Measurements from ENCODE around the gene ARHGAP31.

The ARHGAP31 gene

DNA sequence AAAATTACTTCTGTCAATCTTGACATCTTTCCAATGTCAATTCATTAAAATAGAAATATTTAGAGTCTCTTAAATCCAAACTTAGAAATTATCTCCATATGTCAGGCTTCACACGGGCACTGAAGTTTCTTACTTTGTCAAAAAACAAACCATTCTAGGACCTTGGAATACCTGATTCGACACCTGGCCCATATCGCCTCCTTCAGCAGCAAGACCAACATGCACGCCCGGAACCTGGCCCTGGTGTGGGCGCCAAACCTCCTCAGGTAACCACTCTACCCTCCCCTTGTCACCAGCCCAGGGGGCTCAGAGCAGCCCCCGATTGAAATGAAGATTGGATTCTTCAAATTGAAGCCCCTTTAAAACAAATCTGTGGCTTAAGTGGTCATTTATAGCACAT, 88.0 kb downstream of the ARHGAP31 start:
- no peak overlapping the region for H3K9ac ChIP-seq (ENCODE audit: low read length in 2 of 2)
- no peak overlapping the region for H3K27ac ChIP-seq (ENCODE audit: low read length)
- no peaks in the 10 kb centered on the region for H3K9me3 ChIP-seq (ENCODE audit: control insufficient read depth in 2 of 2, low read length in 2 of 2)
- peaks cover 17 to 29% of the 10 kb centered on the region in 2 donors for H3K36me3 ChIP-seq (ENCODE audit: control insufficient read depth in 2 of 2, insufficient read depth in 2 of 2, low read length in 2 of 2)
- no peak overlapping the region for H3K4me3 ChIP-seq (ENCODE audit: low read length in 2 of 2)
- no peaks in the 10 kb centered on the region for H3K4me1 ChIP-seq (ENCODE audit: control insufficient read depth, insufficient read depth, low read length)
- no peaks in the 10 kb centered on the region for H3K27me3 ChIP-seq (ENCODE audit: control insufficient read depth in 1 of 2, insufficient read depth in 2 of 2, low read length in 2 of 2)

DNA sequence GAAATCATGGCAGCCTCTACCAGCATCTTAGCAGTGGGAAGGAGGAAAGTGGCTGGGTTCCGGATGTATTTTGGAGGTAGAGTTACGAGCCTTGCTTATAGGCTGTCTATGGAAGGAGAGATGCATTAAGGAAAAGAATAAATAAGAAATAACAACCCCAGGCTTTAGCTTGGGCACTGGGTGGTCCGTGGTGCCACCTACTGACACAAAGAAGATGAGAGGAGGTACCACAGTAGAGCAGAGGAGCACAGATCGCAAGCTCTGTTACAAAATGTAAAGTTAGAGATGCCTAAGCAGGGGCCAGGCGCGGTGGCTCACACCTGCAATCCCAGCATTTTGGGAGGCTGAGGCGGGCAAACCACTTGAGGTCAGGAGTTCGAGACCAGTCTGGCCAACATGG, 94.4 kb downstream of the ARHGAP31 start:
- Histone ChIP-seq H3K27me3 (ENCODE audit: control insufficient read depth in 1 of 2, insufficient read depth in 2 of 2, low read length in 2 of 2) (no peaks in the 10 kb centered on the region), H3K4me1 (ENCODE audit: control insufficient read depth, insufficient read depth, low read length) (no peaks in the 10 kb centered on the region), H3K9ac (ENCODE audit: low read length in 2 of 2) (no peak overlapping the region), H3K9me3 (ENCODE audit: control insufficient read depth in 2 of 2, low read length in 2 of 2) (no peaks in the 10 kb centered on the region), H3K27ac (ENCODE audit: low read length) (no peak overlapping the region), H3K4me3 (ENCODE audit: low read length in 2 of 2) (no peak overlapping the region), H3K36me3 (ENCODE audit: control insufficient read depth in 2 of 2, insufficient read depth in 2 of 2, low read length in 2 of 2) (peaks cover 16 to 32% of the 10 kb centered on the region in 2 donors)

DNA sequence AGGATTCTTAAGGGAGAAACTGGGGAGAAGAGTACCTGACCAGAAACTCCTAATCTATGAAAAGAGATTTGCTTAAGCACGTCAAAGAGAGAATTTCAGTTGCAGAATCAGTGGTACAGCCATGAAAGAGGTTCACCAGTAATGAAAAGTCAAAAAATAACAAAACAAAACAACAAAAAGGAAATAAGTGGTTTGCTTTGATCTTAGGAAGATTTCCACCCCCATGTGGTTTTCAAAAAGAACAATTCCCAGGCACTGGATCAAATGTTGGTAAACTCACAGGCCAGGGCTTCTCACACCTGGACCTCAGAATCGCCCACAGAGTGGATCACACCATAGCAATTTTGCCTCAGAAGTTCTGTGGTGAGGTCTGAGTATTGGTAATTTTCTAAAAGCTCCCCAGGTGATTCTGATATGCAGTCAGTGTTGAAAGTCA, 101.8 kb downstream of the ARHGAP31 start:
- no peaks in the 10 kb centered on the region for H3K4me1 ChIP-seq (ENCODE audit: control insufficient read depth, insufficient read depth, low read length)
- no peaks in the 10 kb centered on the region for H3K27me3 ChIP-seq (ENCODE audit: control insufficient read depth in 1 of 2, insufficient read depth in 2 of 2, low read length in 2 of 2)
- no peak overlapping the region for H3K27ac ChIP-seq (ENCODE audit: low read length)
- peaks cover 15 to 31% of the 10 kb centered on the region in 2 donors for H3K36me3 ChIP-seq (ENCODE audit: control insufficient read depth in 2 of 2, insufficient read depth in 2 of 2, low read length in 2 of 2)
- no peaks in the 10 kb centered on the region for H3K9me3 ChIP-seq (ENCODE audit: control insufficient read depth in 2 of 2, low read length in 2 of 2)
- no peak overlapping the region for H3K9ac ChIP-seq (ENCODE audit: low read length in 2 of 2)
- H3K4me3 ChIP-seq (ENCODE audit: low read length in 2 of 2), result no peak overlapping the region

DNA sequence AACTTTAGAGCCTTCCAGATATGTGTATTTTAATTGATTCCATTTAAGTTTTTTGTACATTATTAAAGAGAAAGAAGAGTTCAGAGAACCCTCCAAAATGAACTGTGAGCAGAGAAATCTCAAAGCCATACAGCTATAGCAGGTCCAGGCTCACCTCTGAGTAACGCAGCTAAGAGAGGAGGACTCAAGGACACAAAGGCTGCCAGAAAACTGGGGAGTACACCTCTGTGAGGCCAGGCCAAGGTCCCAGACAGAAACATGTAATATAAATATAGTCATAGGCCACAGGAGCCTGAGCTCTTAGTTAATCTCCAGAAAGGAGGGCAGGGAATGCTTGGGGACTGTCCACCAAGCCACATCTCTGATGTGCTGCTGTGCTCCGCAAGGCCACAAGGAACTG, 102.7 kb downstream of the ARHGAP31 start:
- Histone ChIP-seq H3K36me3 (ENCODE audit: control insufficient read depth in 2 of 2, insufficient read depth in 2 of 2, low read length in 2 of 2) (peaks cover 9 to 28% of the 10 kb centered on the region in 2 donors), H3K27ac (ENCODE audit: low read length) (no peak overlapping the region), H3K4me3 (ENCODE audit: low read length in 2 of 2) (no peak overlapping the region), H3K4me1 (ENCODE audit: control insufficient read depth, insufficient read depth, low read length) (no peaks in the 10 kb centered on the region), H3K27me3 (ENCODE audit: control insufficient read depth in 1 of 2, insufficient read depth in 2 of 2, low read length in 2 of 2) (no peaks in the 10 kb centered on the region), H3K9me3 (ENCODE audit: control insufficient read depth in 2 of 2, low read length in 2 of 2) (no peaks in the 10 kb centered on the region), H3K9ac (ENCODE audit: low read length in 2 of 2) (no peak overlapping the region)

DNA sequence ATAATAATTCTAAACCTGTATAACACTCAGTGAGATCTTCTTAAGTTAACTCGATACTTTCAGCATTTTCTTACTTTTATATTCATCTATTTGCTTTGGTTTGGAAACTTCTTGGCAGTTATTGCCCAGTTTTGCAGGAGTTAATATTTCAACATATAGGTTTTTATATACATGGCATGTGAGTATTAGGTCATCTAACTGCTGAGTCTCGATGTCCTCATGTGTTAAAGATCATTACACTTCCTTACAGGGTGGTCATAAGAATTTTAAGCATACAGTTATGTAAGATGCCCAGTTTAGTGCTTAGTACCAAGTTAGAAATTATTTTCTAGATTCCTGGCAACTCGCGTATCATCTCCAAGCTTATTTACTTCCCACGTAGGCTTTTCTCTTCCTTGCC, 106.3 kb downstream of the ARHGAP31 start:
- H3K27ac ChIP-seq (ENCODE audit: low read length), result no peak overlapping the region
- H3K36me3 ChIP-seq (ENCODE audit: control insufficient read depth in 2 of 2, insufficient read depth in 2 of 2, low read length in 2 of 2), result peaks cover 12 to 25% of the 10 kb centered on the region in 2 donors
- no peaks in the 10 kb centered on the region for H3K9me3 ChIP-seq (ENCODE audit: control insufficient read depth in 2 of 2, low read length in 2 of 2)
- no peak overlapping the region for H3K4me3 ChIP-seq (ENCODE audit: low read length in 2 of 2)
- H3K4me1 ChIP-seq (ENCODE audit: control insufficient read depth, insufficient read depth, low read length), result no peaks in the 10 kb centered on the region
- H3K9ac ChIP-seq (ENCODE audit: low read length in 2 of 2), result no peak overlapping the region
- no peaks in the 10 kb centered on the region for H3K27me3 ChIP-seq (ENCODE audit: control insufficient read depth in 1 of 2, insufficient read depth in 2 of 2, low read length in 2 of 2)

DNA sequence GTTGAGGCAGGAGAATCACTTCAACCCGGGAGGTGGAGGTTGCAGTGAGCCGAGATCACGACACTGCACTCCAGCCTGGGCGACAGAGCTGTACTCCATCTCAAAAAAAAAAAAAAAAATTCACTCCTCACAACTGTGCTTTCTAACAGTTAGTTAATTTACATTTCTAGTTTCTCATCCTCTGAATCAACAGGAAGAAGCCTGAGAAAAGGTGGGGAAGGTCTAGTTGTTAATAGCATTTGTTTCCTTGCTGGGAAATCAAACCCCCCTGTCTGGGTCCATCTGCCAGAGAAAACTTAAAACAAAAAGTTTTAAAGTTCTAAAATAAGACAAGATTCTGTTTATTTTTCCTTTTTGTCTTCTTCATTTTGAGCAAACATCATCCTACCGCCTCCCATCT, 106.9 kb downstream of the ARHGAP31 start:
- Histone ChIP-seq H3K27ac (ENCODE audit: low read length) (no peak overlapping the region), H3K4me1 (ENCODE audit: control insufficient read depth, insufficient read depth, low read length) (no peaks in the 10 kb centered on the region), H3K27me3 (ENCODE audit: control insufficient read depth in 1 of 2, insufficient read depth in 2 of 2, low read length in 2 of 2) (no peaks in the 10 kb centered on the region), H3K9me3 (ENCODE audit: control insufficient read depth in 2 of 2, low read length in 2 of 2) (no peaks in the 10 kb centered on the region), H3K36me3 (ENCODE audit: control insufficient read depth in 2 of 2, insufficient read depth in 2 of 2, low read length in 2 of 2) (peaks cover 12 to 23% of the 10 kb centered on the region in 2 donors), H3K4me3 (ENCODE audit: low read length in 2 of 2) (no peak overlapping the region), H3K9ac (ENCODE audit: low read length in 2 of 2) (no peak overlapping the region)

DNA sequence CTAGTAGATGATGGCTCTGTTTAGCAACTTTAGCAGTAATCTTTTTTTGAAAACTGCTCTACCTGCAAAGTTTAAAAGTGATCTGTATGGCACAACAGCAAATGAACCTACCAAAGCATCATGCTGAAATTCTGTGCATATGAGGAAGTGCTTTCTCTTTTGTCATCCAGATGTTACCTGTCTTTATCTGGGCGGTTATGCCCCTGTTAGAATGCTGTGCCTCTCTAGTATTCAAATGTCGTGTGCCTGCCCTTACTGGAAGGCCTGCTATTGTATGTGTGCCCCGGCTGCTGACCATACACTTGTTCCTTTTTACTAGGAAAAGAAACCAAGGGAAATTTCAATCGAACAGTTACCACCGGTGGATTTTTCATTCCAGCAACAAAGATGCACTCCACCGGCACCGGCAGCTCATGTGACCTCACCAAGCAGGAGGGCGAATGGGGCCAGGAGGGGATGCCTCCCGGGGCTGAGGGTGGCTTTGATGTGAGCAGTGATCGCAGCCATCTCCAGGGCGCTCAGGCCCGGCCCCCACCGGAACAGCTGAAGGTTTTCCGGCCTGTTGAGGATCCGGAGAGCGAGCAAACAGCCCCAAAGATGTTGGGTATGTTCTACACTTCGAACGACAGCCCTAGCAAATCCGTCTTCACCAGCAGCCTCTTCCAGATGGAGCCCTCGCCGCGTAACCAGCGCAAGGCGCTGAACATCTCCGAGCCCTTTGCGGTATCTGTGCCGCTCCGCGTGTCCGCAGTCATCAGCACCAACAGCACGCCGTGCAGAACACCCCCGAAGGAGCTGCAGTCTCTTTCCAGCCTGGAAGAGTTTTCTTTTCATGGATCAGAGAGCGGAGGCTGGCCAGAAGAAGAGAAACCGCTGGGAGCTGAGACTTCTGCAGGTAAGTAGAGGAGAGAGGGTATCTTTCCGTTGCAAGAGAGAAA, 107.6 kb downstream of the ARHGAP31 start:
- Histone ChIP-seq H3K4me1 (ENCODE audit: control insufficient read depth, insufficient read depth, low read length) (no peaks in the 10 kb centered on the region), H3K27ac (ENCODE audit: low read length) (no peak overlapping the region), H3K4me3 (ENCODE audit: low read length in 2 of 2) (no peak overlapping the region), H3K27me3 (ENCODE audit: control insufficient read depth in 1 of 2, insufficient read depth in 2 of 2, low read length in 2 of 2) (no peaks in the 10 kb centered on the region), H3K9ac (ENCODE audit: low read length in 2 of 2) (no peak overlapping the region), H3K36me3 (ENCODE audit: control insufficient read depth in 2 of 2, insufficient read depth in 2 of 2, low read length in 2 of 2) (peaks cover 12 to 25% of the 10 kb centered on the region in 2 donors), H3K9me3 (ENCODE audit: control insufficient read depth in 2 of 2, low read length in 2 of 2) (no peaks in the 10 kb centered on the region)

DNA sequence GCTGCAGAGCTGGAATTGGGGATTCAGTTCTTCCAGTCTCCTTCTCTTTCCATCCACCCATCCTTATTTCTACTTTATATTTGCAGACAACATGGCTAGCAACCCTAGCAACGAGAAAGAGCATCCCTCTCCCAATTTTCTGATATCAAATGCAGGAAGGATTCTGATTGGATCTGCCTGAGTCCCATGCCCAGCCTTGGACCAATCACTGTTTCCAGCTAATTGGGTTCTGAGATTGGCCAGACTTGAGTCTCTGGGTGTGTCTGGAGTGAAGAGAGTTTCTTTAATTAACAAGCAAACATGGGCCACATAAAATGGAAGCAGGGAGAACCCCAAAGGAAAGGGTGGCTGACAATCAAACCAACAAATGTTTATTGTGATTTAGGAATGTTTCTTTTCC, 108.6 kb downstream of the ARHGAP31 start:
- H3K27ac ChIP-seq (ENCODE audit: low read length), result no peak overlapping the region
- no peak overlapping the region for H3K9ac ChIP-seq (ENCODE audit: low read length in 2 of 2)
- H3K4me3 ChIP-seq (ENCODE audit: low read length in 2 of 2), result no peak overlapping the region
- H3K9me3 ChIP-seq (ENCODE audit: control insufficient read depth in 2 of 2, low read length in 2 of 2), result no peaks in the 10 kb centered on the region
- peaks cover 12 to 22% of the 10 kb centered on the region in 2 donors for H3K36me3 ChIP-seq (ENCODE audit: control insufficient read depth in 2 of 2, insufficient read depth in 2 of 2, low read length in 2 of 2)
- H3K27me3 ChIP-seq (ENCODE audit: control insufficient read depth in 1 of 2, insufficient read depth in 2 of 2, low read length in 2 of 2), result no peaks in the 10 kb centered on the region
- no peaks in the 10 kb centered on the region for H3K4me1 ChIP-seq (ENCODE audit: control insufficient read depth, insufficient read depth, low read length)

DNA sequence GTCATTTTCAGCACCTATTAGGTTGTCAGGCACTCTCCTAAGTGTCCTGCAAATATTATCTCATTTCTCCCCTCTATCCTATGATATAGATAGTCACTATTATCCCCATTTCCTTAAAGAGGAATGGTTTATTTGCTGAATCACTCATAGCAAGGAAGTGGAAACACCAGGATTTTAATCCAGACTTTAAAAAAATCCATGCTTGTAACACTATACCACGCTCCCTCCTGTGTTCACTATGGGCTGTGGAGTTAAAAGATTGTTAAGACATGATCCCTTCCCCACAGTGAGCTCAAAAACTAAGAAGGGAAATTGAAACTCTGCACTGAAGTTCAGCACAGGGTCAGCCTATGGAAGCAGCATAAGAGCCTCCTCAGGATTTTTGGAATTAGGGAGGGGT, 109.0 kb downstream of the ARHGAP31 start:
- no peaks in the 10 kb centered on the region for H3K4me1 ChIP-seq (ENCODE audit: control insufficient read depth, insufficient read depth, low read length)
- H3K9ac ChIP-seq (ENCODE audit: low read length in 2 of 2), result no peak overlapping the region
- H3K27ac ChIP-seq (ENCODE audit: low read length), result no peak overlapping the region
- H3K4me3 ChIP-seq (ENCODE audit: low read length in 2 of 2), result no peak overlapping the region
- H3K27me3 ChIP-seq (ENCODE audit: control insufficient read depth in 1 of 2, insufficient read depth in 2 of 2, low read length in 2 of 2), result no peaks in the 10 kb centered on the region
- peaks cover 12 to 22% of the 10 kb centered on the region in 2 donors for H3K36me3 ChIP-seq (ENCODE audit: control insufficient read depth in 2 of 2, insufficient read depth in 2 of 2, low read length in 2 of 2)
- H3K9me3 ChIP-seq (ENCODE audit: control insufficient read depth in 2 of 2, low read length in 2 of 2), result no peaks in the 10 kb centered on the region

DNA sequence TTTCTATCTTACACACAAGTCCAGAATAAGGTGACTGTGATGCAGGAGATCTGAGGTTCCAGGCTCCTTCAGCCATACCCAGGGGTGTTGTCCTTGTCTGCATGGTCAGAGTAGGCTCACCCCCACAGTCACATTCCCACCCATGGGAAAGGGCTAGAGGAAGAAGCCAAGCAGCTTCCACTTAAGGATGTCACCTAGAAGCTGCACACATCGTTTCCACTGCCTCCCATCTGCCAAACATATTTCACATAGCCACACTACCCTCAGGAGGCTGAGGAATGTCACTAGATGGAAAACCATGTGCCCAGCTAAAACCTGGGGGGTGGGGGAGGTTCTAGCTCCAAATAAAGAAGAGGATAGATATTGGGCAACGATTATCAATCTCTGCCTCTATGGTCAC, 111.1 kb downstream of the ARHGAP31 start:
- H3K27me3 ChIP-seq (ENCODE audit: control insufficient read depth in 1 of 2, insufficient read depth in 2 of 2, low read length in 2 of 2), result no peaks in the 10 kb centered on the region
- H3K27ac ChIP-seq (ENCODE audit: low read length), result no peak overlapping the region
- no peak overlapping the region for H3K4me3 ChIP-seq (ENCODE audit: low read length in 2 of 2)
- H3K4me1 ChIP-seq (ENCODE audit: control insufficient read depth, insufficient read depth, low read length), result no peaks in the 10 kb centered on the region
- H3K9me3 ChIP-seq (ENCODE audit: control insufficient read depth in 2 of 2, low read length in 2 of 2), result no peaks in the 10 kb centered on the region
- H3K36me3 ChIP-seq (ENCODE audit: control insufficient read depth in 2 of 2, insufficient read depth in 2 of 2, low read length in 2 of 2), result peaks cover 13 to 24% of the 10 kb centered on the region in 2 donors
- no peak overlapping the region for H3K9ac ChIP-seq (ENCODE audit: low read length in 2 of 2)

Measured in stomach smooth muscle (tissue), 2 donors.